HG03196 (cell line): ENCODE results near the gene TMEM254.
"Not testable (repeated sequence)": the region's sequence is repeated elsewhere in the genome, so short reads cannot be mapped to it uniquely, and the experiment has no call there.

Experiments used
- ATAC-seq: cut with Tn5 transposase; IDR thresholded peaks from one replicate; pipeline ENCODE4 v1.9.1; 2021; ENCODE audit not compliant: unreplicated experiment

Gene TMEM254

GRCh38 chr10:80075781-80076180 lies 2.7 kb upstream of the TMEM254 start:
- ATAC-seq, result no peak

GRCh38 chr10:80077869-80078447 lies 507 bp upstream of the TMEM254 start:
- ATAC-seq, result no peak

- ATAC-seq, result no peak
Measured at GRCh38 chr10:80079312-80079719, 851 bp downstream of the TMEM254 start.

- no peak for ATAC-seq
Measured at GRCh38 chr10:80081026-80081425, 2.6 kb downstream of the TMEM254 start.

GRCh38 chr10:80081801-80082750 lies 3.6 kb downstream of the TMEM254 start:
- no peak for ATAC-seq

- no peak for ATAC-seq
Measured at GRCh38 chr10:80090121-80090520, 11.7 kb downstream of the TMEM254 start.

- no peak for ATAC-seq
Measured at GRCh38 chr10:80094231-80094630, 15.8 kb downstream of the TMEM254 start.

- not testable (repeated sequence) for ATAC-seq
Measured at GRCh38 chr10:80098272-80098671, 19.8 kb downstream of the TMEM254 start.

- not testable (repeated sequence) for ATAC-seq
Measured at GRCh38 chr10:80099295-80099694, 20.8 kb downstream of the TMEM254 start.

- ATAC-seq, result no peak
Measured at GRCh38 chr10:80100116-80100515, 21.7 kb downstream of the TMEM254 start.

GRCh38 chr10:80100861-80101695 lies 22.6 kb downstream of the TMEM254 start:
- ATAC-seq, result no peak

GRCh38 chr10:80104066-80104926 lies 25.8 kb downstream of the TMEM254 start:
- no peak for ATAC-seq

GRCh38 chr10:80108576-80109239 lies 30.2 kb downstream of the TMEM254 start:
- no peak for ATAC-seq

GRCh38 chr10:80110986-80111385 lies 32.5 kb downstream of the TMEM254 start:
- no peak for ATAC-seq

- no peak for ATAC-seq
Measured at GRCh38 chr10:80118669-80119068, 40.2 kb downstream of the TMEM254 start.

GRCh38 chr10:80122110-80122710 lies 43.7 kb downstream of the TMEM254 start:
- no peak for ATAC-seq

- ATAC-seq, result no peak
Measured at GRCh38 chr10:80122746-80123145, 44.3 kb downstream of the TMEM254 start.

GRCh38 chr10:80126876-80127275 lies 48.4 kb downstream of the TMEM254 start:
- ATAC-seq, result no peak

- no peak for ATAC-seq
Measured at GRCh38 chr10:80131499-80131901, 53.0 kb downstream of the TMEM254 start.
